Measurements from ENCODE around the gene GSTA5. TPM values are rescaled to one million over a fixed set of nuclear protein-coding genes. Genes with fewer than 3 reads are reported as not detected.

The GSTA5 gene
- not detected for total RNA-seq
- total RNA-seq (2013) = not detected
- 0 reads per million in 29 experiments for total RNA-seq

- no peaks in the 10 kb centered on the region for H3K4me1 ChIP-seq (ENCODE audit: control insufficient read depth in 1 of 2, extremely low read depth in 1 of 2, insufficient read depth in 2 of 2, low read length in 2 of 2)
- no peak within 1 kb of the TSS for H3K27ac ChIP-seq (ENCODE audit: low read length)
- H3K36me3 ChIP-seq (ENCODE audit: control insufficient read depth in 2 of 2, extremely low read depth in 1 of 2, insufficient read depth in 1 of 2, low read length in 1 of 2) = no peaks in the 10 kb centered on the region
- no peak for DNase-seq
- H3K36me3 Mint-ChIP-seq = no peaks in the 10 kb centered on the region
- CTCF ChIA-PET = no interaction called here
- H3K27me3 ChIP-seq (replicated peaks in 1 of 2; ENCODE audit: control insufficient read depth in 2 of 2, extremely low read depth in 1 of 2, insufficient read depth in 2 of 2, low read length in 1 of 2) = peaks cover 0 to 7% of the 10 kb centered on the region in 2 experiments
- no peak within 1 kb of the TSS for H3K4me3 ChIP-seq (ENCODE audit: control insufficient read depth in 1 of 2, extremely low read depth in 1 of 2, low read length in 1 of 2)
- no peak within 1 kb of the TSS for H3K27ac Mint-ChIP-seq
- no peak within 1 kb of the TSS for H3K4me3 Mint-ChIP-seq
- 80% methylated on average over 2 of the region's 5 CpGs for WGBS (ENCODE audit: insufficient coverage)
- POLR2A ChIA-PET = no interaction called here
- peaks cover 29 to 30% of the 10 kb centered on the region in 2 donors for H3K27me3 Mint-ChIP-seq
- no peak for ATAC-seq (replicated peaks in 1 of 4)
- no peaks in the 10 kb centered on the region for H3K9me3 Mint-ChIP-seq
- H3K9me3 ChIP-seq = no peaks in the 10 kb centered on the region
- no peaks in the 10 kb centered on the region for H3K4me1 Mint-ChIP-seq
These were observed at the start of gene GSTA5 for GRCh38 chr6:52840763-52841585. Gene GSTA5, minus strand, starts transcription at chr6:52840813.

DNA sequence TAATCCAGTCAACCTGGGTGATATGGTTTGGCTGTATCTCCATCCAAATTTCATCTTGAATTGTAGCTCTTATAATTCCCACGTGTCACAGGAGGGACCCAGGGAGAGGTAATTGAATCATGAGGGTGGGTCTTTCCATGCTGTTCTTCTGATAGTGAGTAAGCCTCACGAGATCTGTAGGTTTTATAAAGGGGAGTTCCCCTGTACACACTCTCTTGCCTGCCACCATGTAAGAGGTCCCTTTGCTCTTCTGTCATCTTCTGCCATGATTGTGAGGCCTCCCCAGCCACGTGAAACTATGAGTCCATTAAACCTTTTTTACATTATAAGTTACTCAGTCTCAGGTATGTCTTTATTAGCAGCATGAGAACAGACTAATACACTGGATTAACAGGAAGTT lies 49.4 kb upstream of the GSTA5 start:
- no peak for ATAC-seq (replicated peaks in 1 of 4)
- CTCF ChIA-PET = no interaction called here
- H3K27ac Mint-ChIP-seq = no peak overlapping the region

DNA sequence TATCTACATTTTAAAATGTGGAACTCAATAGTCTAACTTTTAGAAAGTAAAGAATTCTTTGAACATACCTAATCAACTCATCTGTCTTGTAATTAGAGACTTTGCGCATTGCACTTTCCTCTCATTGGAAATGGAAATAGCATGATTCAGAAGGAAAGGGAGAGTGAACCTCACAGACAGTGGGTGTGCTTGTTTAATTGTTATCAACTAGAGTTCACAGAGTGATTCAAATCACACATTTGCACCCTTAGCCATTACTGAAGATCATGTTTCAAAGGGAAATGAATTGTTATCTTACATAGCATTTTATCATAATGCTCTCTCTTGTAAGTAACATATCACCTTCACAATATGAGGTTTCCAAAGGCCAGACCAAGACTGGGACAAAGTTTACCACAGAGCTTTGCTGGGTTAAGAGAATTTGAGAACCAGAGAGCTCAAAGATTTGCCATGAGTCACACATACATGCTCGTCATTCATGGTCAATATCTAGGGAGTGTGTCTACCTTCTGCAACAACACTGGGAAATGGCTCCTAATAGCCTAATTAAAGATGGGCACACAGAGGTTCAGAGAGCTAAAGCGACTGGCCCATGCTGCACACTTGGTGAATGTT lies 47.4 kb upstream of the GSTA5 start:
- Histone ChIP-seq H3K36me3 (ENCODE audit: control insufficient read depth in 2 of 2, extremely low read depth in 1 of 2, insufficient read depth in 1 of 2, low read length in 1 of 2) (no peaks in the 10 kb centered on the region), H3K9me3 (no peaks in the 10 kb centered on the region), H3K27me3 (replicated peaks in 1 of 2; ENCODE audit: control insufficient read depth in 2 of 2, extremely low read depth in 1 of 2, insufficient read depth in 2 of 2, low read length in 1 of 2) (peaks cover 0 to 3% of the 10 kb centered on the region in 2 experiments), H3K27ac (ENCODE audit: low read length) (no peak overlapping the region), H3K4me1 (ENCODE audit: control insufficient read depth in 1 of 2, extremely low read depth in 1 of 2, insufficient read depth in 2 of 2, low read length in 2 of 2) (no peaks in the 10 kb centered on the region), H3K4me3 (ENCODE audit: control insufficient read depth in 1 of 2, extremely low read depth in 1 of 2, low read length in 1 of 2) (no peak overlapping the region)
- H3K27ac Mint-ChIP-seq = no peak overlapping the region
- ATAC-seq (replicated peaks in 1 of 4) = no peak
- H3K9me3 Mint-ChIP-seq = no peaks in the 10 kb centered on the region
- CTCF ChIA-PET = no interaction called here
- H3K36me3 Mint-ChIP-seq = no peaks in the 10 kb centered on the region
- H3K4me3 Mint-ChIP-seq = no peak overlapping the region
- no peak for DNase-seq
- WGBS (ENCODE audit: insufficient coverage) = 100% methylated on average over 1 of the region's 3 CpGs
- H3K4me1 Mint-ChIP-seq = no peaks in the 10 kb centered on the region
- POLR2A ChIA-PET = no interaction called here
- H3K27me3 Mint-ChIP-seq = peaks cover 0 to 4% of the 10 kb centered on the region in 2 donors

More for the DNA sequence above, 49.4 kb upstream of the GSTA5 start:
- WGBS (ENCODE audit: insufficient coverage) = no CpG with 5 or more reads among the region's 3 CpGs
- Mint-ChIP-seq H3K9me3 (no peaks in the 10 kb centered on the region), H3K4me1 (no peaks in the 10 kb centered on the region), H3K36me3 (no peaks in the 10 kb centered on the region), H3K27me3 (peaks cover 0 to 4% of the 10 kb centered on the region in 2 donors), H3K4me3 (no peak overlapping the region)
- Histone ChIP-seq H3K36me3 (ENCODE audit: control insufficient read depth in 2 of 2, extremely low read depth in 1 of 2, insufficient read depth in 1 of 2, low read length in 1 of 2) (no peaks in the 10 kb centered on the region), H3K4me1 (ENCODE audit: control insufficient read depth in 1 of 2, extremely low read depth in 1 of 2, insufficient read depth in 2 of 2, low read length in 2 of 2) (no peaks in the 10 kb centered on the region), H3K27ac (ENCODE audit: low read length) (no peak overlapping the region), H3K27me3 (replicated peaks in 1 of 2; ENCODE audit: control insufficient read depth in 2 of 2, extremely low read depth in 1 of 2, insufficient read depth in 2 of 2, low read length in 1 of 2) (peaks cover 0 to 3% of the 10 kb centered on the region in 2 experiments), H3K9me3 (no peaks in the 10 kb centered on the region), H3K4me3 (ENCODE audit: control insufficient read depth in 1 of 2, extremely low read depth in 1 of 2, low read length in 1 of 2) (no peak overlapping the region)
- POLR2A ChIA-PET = interaction anchor here in 1 of 2 donors (0.7 kb wide), 1 partner anchor 45 kb away, joined by 6 read pairs; no protein-coding TSS in a partner anchor
- DNase-seq = no peak

- Histone ChIP-seq H3K4me3 (ENCODE audit: control insufficient read depth in 1 of 2, extremely low read depth in 1 of 2, low read length in 1 of 2) (peak overlapping the region; percentile 55 to 67), H3K27me3 (replicated peaks in 1 of 2; ENCODE audit: control insufficient read depth in 2 of 2, extremely low read depth in 1 of 2, insufficient read depth in 2 of 2, low read length in 1 of 2) (peaks cover 0 to 4% of the 10 kb centered on the region in 2 experiments), H3K27ac (ENCODE audit: low read length) (no peak overlapping the region), H3K4me1 (ENCODE audit: control insufficient read depth in 1 of 2, extremely low read depth in 1 of 2, insufficient read depth in 2 of 2, low read length in 2 of 2) (peaks cover 0 to 7% of the 10 kb centered on the region in 2 experiments), H3K36me3 (ENCODE audit: control insufficient read depth in 2 of 2, extremely low read depth in 1 of 2, insufficient read depth in 1 of 2, low read length in 1 of 2) (no peaks in the 10 kb centered on the region), H3K9me3 (no peaks in the 10 kb centered on the region)
- DNase-seq = peak; percentile 21 to 73 (median 51)
- no peaks in the 10 kb centered on the region for H3K9me3 Mint-ChIP-seq
- H3K27me3 Mint-ChIP-seq = no peaks in the 10 kb centered on the region
- ATAC-seq (replicated peaks in 1 of 4) = peak; percentile 96 to 99 (median 97)
- CTCF ChIA-PET = interaction anchor here in 1 of 2 donors (0.6 to 1.0 kb wide), 3 partner anchors 10 to 928 kb away, joined by 4 to 5 read pairs (median 5); no protein-coding TSS in a partner anchor
- 10% methylated on average over 10 of the region's 18 CpGs for WGBS (ENCODE audit: insufficient coverage)
- peak overlapping the region; percentile 80 to 82 (median 80) for H3K4me3 Mint-ChIP-seq
- POLR2A ChIA-PET = no interaction called here
- H3K4me1 Mint-ChIP-seq = peaks cover 5 to 14% (median 6%) of the 10 kb centered on the region in 3 donors
- H3K27ac Mint-ChIP-seq = peak overlapping the region; percentile 58 to 68
- H3K36me3 Mint-ChIP-seq = no peaks in the 10 kb centered on the region
These were observed 41.6 kb upstream of the GSTA5 start for GRCh38 chr6:52881996-52882841.

GRCh38 chr6:52881662-52881995 lies 41.0 kb upstream of the GSTA5 start:
- Mint-ChIP-seq H3K9me3 (no peaks in the 10 kb centered on the region), H3K27me3 (no peaks in the 10 kb centered on the region), H3K4me3 (peak overlapping the region; percentile 80 to 82 (median 80)), H3K4me1 (peaks cover 5 to 14% (median 6%) of the 10 kb centered on the region in 3 donors), H3K36me3 (no peaks in the 10 kb centered on the region), H3K27ac (no peak overlapping the region)
- Histone ChIP-seq H3K27me3 (replicated peaks in 1 of 2; ENCODE audit: control insufficient read depth in 2 of 2, extremely low read depth in 1 of 2, insufficient read depth in 2 of 2, low read length in 1 of 2) (peaks cover 0 to 4% of the 10 kb centered on the region in 2 experiments), H3K4me1 (ENCODE audit: control insufficient read depth in 1 of 2, extremely low read depth in 1 of 2, insufficient read depth in 2 of 2, low read length in 2 of 2) (peaks cover 0 to 7% of the 10 kb centered on the region in 2 experiments), H3K9me3 (no peaks in the 10 kb centered on the region), H3K36me3 (ENCODE audit: control insufficient read depth in 2 of 2, extremely low read depth in 1 of 2, insufficient read depth in 1 of 2, low read length in 1 of 2) (no peaks in the 10 kb centered on the region), H3K27ac (ENCODE audit: low read length) (no peak overlapping the region), H3K4me3 (ENCODE audit: control insufficient read depth in 1 of 2, extremely low read depth in 1 of 2, low read length in 1 of 2) (peak overlapping the region in 1 of 2 donors; percentile 55)
- ChIA-PET POLR2A (no interaction called here), CTCF (interaction anchor here (0.6 to 0.7 kb wide), 3 partner anchors 98 to 916 kb away, joined by 3 to 4 read pairs (median 4); no protein-coding TSS in a partner anchor)
- ATAC-seq (replicated peaks in 1 of 4) = no peak
- DNase-seq = no peak
- 74% methylated on average over 4 of the region's 4 CpGs for WGBS (ENCODE audit: insufficient coverage)

DNA sequence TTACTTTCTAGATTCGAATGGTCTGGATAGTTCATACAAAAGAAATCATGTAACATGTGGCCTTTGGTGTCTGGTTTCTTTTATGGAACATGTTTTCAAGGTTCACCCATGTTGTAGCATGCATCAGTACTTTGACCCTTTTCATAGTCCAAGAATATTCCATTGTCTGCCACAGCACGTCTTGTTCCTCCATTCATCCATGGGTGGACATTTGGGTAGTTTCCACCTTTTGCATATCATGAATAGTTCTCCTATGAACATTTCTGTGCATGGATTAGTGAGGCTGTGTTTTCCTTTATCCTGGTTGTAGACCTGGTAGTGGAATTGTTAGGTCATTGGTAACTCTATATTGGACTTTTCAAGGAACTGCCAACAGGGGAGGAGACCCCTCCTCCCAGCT lies 37.2 kb upstream of the GSTA5 start:
- H3K4me1 ChIP-seq (ENCODE audit: control insufficient read depth in 1 of 2, extremely low read depth in 1 of 2, insufficient read depth in 2 of 2, low read length in 2 of 2) = peaks cover 0 to 7% of the 10 kb centered on the region in 2 experiments
- no peaks in the 10 kb centered on the region for H3K9me3 ChIP-seq
- peaks cover 5 to 14% (median 6%) of the 10 kb centered on the region in 3 donors for H3K4me1 Mint-ChIP-seq
- no peak for DNase-seq
- POLR2A ChIA-PET = no interaction called here
- H3K27me3 ChIP-seq (replicated peaks in 1 of 2; ENCODE audit: control insufficient read depth in 2 of 2, extremely low read depth in 1 of 2, insufficient read depth in 2 of 2, low read length in 1 of 2) = peaks cover 0 to 7% of the 10 kb centered on the region in 2 experiments
- H3K27ac Mint-ChIP-seq = no peak overlapping the region
- H3K27me3 Mint-ChIP-seq = peaks cover 2 to 13% of the 10 kb centered on the region in 2 donors
- CTCF ChIA-PET = interaction anchor here in 1 of 2 donors (0.6 kb wide), 1 partner anchor 36 kb away, joined by 5 read pairs; no protein-coding TSS in a partner anchor
- H3K4me3 ChIP-seq (ENCODE audit: control insufficient read depth in 1 of 2, extremely low read depth in 1 of 2, low read length in 1 of 2) = no peak overlapping the region
- ATAC-seq (replicated peaks in 1 of 4) = no peak
- no peak overlapping the region for H3K4me3 Mint-ChIP-seq
- 40% methylated on average over 1 of the region's 2 CpGs for WGBS (ENCODE audit: insufficient coverage)
- H3K9me3 Mint-ChIP-seq = no peaks in the 10 kb centered on the region
- H3K36me3 ChIP-seq (ENCODE audit: control insufficient read depth in 2 of 2, extremely low read depth in 1 of 2, insufficient read depth in 1 of 2, low read length in 1 of 2) = no peaks in the 10 kb centered on the region
- H3K27ac ChIP-seq (ENCODE audit: low read length) = no peak overlapping the region
- H3K36me3 Mint-ChIP-seq = no peaks in the 10 kb centered on the region
